Neural crest cell (in vitro differentiated cells): Measurements from ENCODE around the gene SLC26A1. TPM values are rescaled to one million over a fixed set of nuclear protein-coding genes. Genes with fewer than 3 reads are reported as not detected.

Experiments
- DNase-seq: peaks from one replicate; pipeline ENCODE4 v3.0.0; 2021; ENCODE audit warnings: low read depth, mixed read lengths, low spot score
- H3K27ac Mint-ChIP-seq: one replicate; pipeline ENCODE4 v1.8.0; 2021; ENCODE audit warnings: mild to moderate bottlenecking, mixed read lengths; ENCODE audit not compliant: unreplicated experiment
- H3K27me3 Mint-ChIP-seq: 2 replicates; pipeline ENCODE4 v1.8.0; 2021; ENCODE audit warnings: low read depth, mild to moderate bottlenecking, mixed read lengths
- H3K36me3 Mint-ChIP-seq: 2 replicates; pipeline ENCODE4 v1.8.0; 2021; ENCODE audit warnings: low read depth, mild to moderate bottlenecking, mixed read lengths
- H3K4me1 Mint-ChIP-seq: 2 replicates; pipeline ENCODE4 v1.8.0; 2021; ENCODE audit warnings: mixed read lengths
- H3K4me3 Mint-ChIP-seq: one replicate; pipeline ENCODE4 v1.8.0; 2021; ENCODE audit warnings: mild to moderate bottlenecking, mixed read lengths
- H3K9me3 Mint-ChIP-seq: 2 replicates; pipeline ENCODE4 v1.8.0; 2021; ENCODE audit warnings: mixed read lengths
- total RNA-seq: library from RNA; stranded (reverse); gene quantifications from 2 replicates; pipeline ENCODE4 v1.2.1, GENCODE V29; 2021
- TF ChIP-seq, protein P1 (sequence below): fragments of 200-600 bp; sonication (generic); conservative IDR thresholded peaks from 2 replicates; pipeline ENCODE4 v1.5.0; 2021; ENCODE audit warnings: antibody characterized with exemption, mild to moderate bottlenecking

Gene SLC26A1
- total RNA-seq, 1 donor from 2014 or later = 0.84 TPM

DNA sequence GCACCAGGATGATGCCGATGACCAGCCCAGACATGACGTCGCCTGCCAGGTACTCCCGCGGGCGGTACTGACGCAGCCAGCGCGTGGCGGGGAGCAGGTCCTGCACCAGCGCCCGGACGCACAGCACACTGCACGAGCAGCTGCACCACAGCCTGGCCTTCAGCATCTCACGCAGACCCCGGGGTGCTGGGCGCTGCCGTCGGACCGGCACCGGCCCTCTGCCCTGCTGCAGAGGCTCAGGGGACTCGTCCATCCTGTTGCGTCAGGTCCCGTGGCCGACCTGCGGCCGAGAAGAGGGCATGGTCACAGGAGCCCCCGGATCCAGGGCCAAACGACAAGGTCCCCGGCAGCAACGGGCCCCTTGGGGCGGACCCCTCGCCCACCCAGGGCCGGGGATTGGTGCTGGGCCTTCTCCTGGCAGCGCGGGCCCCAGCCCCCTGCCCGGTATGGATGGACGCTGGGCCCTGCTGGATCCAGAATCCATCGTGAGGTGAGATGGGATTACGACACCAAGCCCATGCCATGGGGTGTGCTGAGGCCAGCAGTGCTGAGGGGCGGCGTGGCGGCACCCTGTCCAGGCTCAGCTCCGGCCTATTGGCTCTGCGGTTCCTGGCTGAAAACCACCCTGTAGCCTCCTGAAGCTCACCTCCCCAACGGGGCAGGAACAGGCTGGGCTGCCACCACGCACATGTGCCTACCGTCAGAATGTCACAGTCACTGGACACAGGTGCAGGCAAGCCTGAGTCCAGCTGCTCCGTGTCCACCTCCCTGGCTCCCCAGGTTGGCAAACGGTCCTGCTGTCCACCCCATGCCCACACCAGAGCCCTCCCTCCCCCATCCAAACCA is 1.5 kb downstream of the SLC26A1 start:
- Mint-ChIP-seq H3K4me3 (no peak overlapping the region), H3K4me1 (peaks cover 4% of the 10 kb centered on the region), H3K9me3 (no peaks in the 10 kb centered on the region), H3K27me3 (peaks cover 10% of the 10 kb centered on the region), H3K27ac (no peak overlapping the region), H3K36me3 (no peaks in the 10 kb centered on the region)
- TF ChIP-seq, protein P1, sequence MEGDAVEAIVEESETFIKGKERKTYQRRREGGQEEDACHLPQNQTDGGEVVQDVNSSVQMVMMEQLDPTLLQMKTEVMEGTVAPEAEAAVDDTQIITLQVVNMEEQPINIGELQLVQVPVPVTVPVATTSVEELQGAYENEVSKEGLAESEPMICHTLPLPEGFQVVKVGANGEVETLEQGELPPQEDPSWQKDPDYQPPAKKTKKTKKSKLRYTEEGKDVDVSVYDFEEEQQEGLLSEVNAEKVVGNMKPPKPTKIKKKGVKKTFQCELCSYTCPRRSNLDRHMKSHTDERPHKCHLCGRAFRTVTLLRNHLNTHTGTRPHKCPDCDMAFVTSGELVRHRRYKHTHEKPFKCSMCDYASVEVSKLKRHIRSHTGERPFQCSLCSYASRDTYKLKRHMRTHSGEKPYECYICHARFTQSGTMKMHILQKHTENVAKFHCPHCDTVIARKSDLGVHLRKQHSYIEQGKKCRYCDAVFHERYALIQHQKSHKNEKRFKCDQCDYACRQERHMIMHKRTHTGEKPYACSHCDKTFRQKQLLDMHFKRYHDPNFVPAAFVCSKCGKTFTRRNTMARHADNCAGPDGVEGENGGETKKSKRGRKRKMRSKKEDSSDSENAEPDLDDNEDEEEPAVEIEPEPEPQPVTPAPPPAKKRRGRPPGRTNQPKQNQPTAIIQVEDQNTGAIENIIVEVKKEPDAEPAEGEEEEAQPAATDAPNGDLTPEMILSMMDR = no peak
- DNase-seq = no peak

DNA sequence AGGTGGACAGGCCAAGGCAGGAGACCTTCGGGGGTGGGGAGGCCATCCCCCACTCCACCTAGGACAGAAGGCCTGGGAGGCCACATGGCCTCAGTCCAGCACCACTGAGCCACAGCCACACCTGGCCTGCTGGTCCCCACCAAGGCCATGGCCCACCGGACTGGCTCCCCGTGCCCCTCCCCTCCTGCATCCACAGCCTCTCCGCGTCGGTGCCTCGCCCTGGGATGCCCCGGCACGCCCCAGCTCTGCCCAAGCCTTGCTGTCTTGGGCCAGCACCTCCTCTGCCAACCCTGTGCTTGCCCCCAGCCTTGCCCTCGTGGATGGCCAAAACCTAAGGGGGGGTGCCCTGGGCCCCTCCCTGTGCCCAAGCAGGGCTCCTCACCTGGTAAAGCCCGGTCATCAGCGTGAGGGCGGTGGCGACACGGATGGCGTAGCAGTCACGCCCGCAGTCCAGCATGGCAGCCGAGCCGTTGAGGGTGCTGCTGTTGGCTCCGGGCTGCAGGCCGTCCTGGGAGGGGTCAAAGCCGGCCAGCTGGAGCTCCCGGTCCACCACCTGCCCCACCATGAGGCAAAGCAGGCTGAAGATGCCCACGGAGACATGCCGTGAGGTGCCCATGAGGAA is 2.3 kb downstream of the SLC26A1 start:
- Mint-ChIP-seq H3K27me3 (peaks cover 4% of the 10 kb centered on the region), H3K9me3 (no peaks in the 10 kb centered on the region), H3K27ac (no peak overlapping the region), H3K4me3 (no peak overlapping the region), H3K36me3 (no peaks in the 10 kb centered on the region), H3K4me1 (peaks cover 11% of the 10 kb centered on the region)
- TF ChIP-seq, protein P1 = no peak
- DNase-seq = no peak

DNA sequence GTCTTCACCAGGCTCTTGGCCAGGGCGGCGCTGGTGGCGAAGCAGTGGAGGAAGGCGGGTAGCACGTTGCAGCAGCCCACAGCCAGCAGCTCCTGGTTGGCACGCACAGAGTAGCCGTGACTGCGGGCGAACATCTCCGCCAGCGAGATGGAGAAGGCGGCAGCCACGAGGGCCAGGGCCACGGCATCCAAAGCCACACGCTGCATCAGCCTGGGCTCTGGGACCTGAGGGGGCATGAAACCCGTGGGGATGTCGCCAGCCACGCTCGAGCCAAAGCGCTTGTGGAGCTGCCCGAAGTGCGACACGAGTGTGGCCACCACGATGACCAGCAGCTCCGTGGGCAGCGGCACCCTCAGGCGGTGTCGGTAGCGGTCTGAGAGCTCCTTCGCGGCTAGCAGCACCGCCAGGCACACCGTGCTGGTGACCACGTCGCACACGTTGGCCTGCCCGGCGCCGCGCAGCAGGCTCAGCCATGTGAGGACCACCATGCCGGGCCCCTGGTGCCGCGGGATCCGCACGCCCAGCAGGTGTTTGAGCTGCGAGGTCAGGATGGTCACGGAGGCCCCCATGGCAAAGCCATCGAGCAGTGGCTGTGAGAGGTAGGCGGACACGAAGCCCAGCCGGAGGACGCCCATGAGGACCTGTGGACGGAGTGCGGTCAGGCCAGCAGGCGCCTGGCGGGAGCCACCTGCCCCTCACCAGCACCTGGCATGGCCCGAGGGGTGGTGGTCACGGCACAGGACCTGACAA is 3.3 kb downstream of the SLC26A1 start:
- H3K4me3 Mint-ChIP-seq = no peak overlapping the region
- no peak for DNase-seq
- H3K36me3 Mint-ChIP-seq = no peaks in the 10 kb centered on the region
- H3K4me1 Mint-ChIP-seq = peaks cover 20% of the 10 kb centered on the region
- no peaks in the 10 kb centered on the region for H3K9me3 Mint-ChIP-seq
- H3K27me3 Mint-ChIP-seq = no peaks in the 10 kb centered on the region
- no peak overlapping the region for H3K27ac Mint-ChIP-seq
- TF ChIP-seq, protein P1 = no peak

DNA sequence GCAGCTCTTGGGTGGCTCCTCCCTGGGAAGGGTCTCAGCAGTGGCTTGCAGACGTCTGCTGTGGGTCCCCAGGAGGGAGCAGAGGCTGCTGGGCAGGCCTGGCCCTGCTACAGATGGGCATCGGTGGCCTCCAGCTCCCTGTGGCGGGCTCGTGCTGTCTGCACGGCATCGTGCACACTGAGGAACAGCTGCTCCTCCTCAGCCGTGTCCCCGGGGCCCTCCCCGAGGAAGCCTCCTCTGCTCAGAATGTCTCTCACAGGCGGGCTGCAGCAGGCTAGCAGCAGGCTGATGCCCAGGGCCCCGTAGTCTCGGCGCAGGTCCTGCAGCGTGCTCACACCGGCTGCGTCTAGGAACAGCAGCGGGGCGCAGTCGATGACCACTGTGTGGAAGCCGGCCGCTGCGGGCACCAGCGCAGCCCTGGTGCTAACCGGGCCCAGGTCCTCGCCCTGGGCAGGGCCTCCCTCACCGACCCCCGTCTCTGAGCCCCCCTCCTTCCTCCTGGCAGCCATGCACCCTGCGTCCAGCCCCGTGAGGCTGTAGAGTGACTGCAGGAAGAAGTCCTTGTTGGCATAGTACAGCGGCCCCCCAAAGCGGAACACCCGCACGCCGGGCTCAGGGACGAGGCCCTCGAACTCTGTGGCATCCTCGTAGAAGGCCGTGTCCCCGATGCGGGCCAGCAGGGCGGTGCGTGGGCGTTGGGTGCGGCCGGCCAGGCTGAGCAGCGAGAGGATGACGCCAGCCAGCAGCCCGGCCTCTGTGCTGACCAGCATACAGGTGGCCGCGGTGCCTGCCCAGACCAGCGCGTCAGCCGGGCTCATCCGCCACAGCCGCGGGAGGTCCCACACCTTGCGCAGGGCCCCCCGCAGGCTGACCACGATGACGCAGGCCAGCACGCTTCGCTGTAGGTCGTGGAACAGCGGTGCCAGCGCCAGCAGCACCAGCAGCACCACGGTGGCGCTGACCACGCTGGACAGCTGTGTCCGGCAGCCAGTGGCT is 4.2 kb downstream of the SLC26A1 start:
- no peaks in the 10 kb centered on the region for H3K36me3 Mint-ChIP-seq
- H3K4me1 Mint-ChIP-seq = peaks cover 22% of the 10 kb centered on the region
- TF ChIP-seq, protein P1 = no peak
- H3K27ac Mint-ChIP-seq = no peak overlapping the region
- H3K27me3 Mint-ChIP-seq = no peaks in the 10 kb centered on the region
- no peak for DNase-seq
- H3K4me3 Mint-ChIP-seq = no peak overlapping the region
- no peaks in the 10 kb centered on the region for H3K9me3 Mint-ChIP-seq
